Measurements from ENCODE around the gene GOLGA8T. TPM values are rescaled to one million over a fixed set of nuclear protein-coding genes. Genes with fewer than 3 reads are reported as not detected.
"Not testable (repeated sequence)": the region's sequence is repeated elsewhere in the genome, so short reads cannot be mapped to it uniquely, and the experiment has no call there.

GOLGA8T gene
- total RNA-seq, 2 experiments from 2014 or later = not detected

GRCh38 chr15:30192892-30193291 lies 58.0 kb downstream of the GOLGA8T start:
- H3K4me3 Mint-ChIP-seq; H3K36me3 Mint-ChIP-seq (ENCODE audit: low read depth); POLR2A ChIA-PET; ATAC-seq; H3K9me3 Mint-ChIP-seq (ENCODE audit: low read depth); H3K4me1 Mint-ChIP-seq; H3K27ac Mint-ChIP-seq; intact Hi-C loops (cut with DNase I, micrococcal nuclease); DNase-seq; H3K27me3 Mint-ChIP-seq; CTCF ChIA-PET: not testable (repeated sequence)

Other genes starting within 250 kb of the GOLGA8T start
- gene GOLGA8J, start 52.1 kb upstream of the GOLGA8T start, total RNA-seq = under 1 TPM in 1 of 2 experiments, not detected in 1; 0.16 TPM